DMS53 (cell line): ENCODE measurements around the gene ABCG2.

ENCODE experiments used
- DNase-seq: peaks from one replicate; lab custom pipeline; 2025; lab: John Stamatoyannopoulos, UW

ABCG2 gene

DNA sequence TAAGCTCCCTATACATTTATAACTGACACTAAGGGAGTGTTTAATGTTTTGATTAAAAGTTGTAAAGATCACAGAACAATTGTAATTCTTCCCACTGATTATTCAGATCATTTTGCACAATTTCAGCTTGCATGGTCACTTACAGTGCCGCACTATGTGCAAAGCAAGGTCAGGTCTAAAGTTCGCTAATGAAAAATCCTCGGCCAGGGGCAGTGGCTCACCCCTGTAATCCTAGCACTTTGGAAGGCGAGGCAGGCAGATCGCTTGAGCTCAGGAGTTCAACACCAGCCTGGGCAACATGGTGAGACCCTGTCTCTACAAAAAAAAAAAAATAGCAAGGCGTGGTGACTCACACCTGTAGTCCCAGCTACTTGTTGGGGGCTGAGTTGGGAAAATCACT lies 94.0 kb downstream of the ABCG2 start:
- no peak for DNase-seq

DNA sequence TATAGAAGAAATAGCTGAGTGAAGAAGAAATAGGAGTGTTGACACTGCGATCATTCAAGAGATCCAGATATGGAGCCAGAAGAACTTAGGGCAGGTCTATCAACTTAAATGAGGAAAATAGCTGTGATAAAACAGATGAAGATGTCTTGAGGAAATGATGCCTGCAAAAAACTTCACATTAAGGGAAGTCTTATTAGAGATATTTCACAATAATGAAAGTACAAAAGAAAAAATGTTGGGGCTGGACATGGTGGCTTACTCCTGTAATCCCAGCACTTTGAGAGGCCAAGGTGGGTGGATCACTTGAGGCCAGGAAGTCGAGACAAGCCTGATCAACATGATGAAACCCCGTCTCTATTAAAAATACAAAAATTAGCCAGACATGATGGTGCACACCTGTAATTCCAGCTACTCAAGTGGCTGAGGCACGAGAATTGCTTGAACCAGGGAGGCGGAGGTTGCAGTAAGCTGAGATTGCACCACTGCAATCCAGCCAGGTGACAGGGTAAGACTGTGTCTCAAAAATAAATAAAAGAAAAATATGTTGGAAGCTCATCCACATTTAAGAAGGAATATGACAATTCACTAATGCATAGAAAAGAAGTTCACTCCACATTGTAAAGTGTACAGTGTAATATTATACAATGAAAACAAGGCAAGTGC lies 94.7 kb downstream of the ABCG2 start:
- DNase-seq: no peak

DNA sequence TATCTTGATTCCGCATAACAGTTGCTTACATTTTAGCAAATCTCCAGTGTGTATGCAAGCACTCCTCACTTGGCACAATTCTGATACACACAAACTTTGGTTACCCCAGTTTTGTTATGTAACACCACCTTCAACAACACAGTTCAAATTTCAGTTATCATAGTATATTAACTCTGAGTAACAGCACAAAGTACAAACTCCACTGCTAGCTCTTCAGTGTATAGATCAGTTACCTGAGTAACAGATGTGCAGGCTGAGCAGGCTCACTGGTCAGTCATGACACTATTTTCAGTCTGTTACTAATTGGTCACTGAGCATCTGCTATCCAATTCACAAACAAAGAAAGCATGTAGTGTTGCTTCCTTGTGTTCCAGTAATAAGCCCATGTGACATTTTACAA lies 95.6 kb downstream of the ABCG2 start:
- DNase-seq: no peak

DNA sequence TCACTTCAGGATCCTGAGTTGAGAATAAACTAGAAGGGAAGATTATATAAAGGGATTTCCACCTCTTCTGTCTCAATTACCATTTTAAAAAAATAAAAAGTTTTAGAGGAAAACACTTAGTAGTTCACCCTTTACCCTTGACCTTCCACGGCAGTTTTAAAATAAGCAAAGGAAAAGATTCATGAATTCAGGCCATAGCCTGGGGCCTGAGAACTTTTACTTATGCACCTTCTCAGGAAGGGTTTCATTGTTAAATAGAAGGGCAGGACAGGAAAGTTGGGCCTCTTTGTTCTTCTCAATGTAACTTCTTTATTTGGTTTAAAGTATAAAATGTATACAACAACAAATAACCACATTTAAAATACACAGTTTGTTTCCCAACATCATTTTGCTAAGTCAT lies 96.1 kb downstream of the ABCG2 start:
- no peak for DNase-seq

DNA sequence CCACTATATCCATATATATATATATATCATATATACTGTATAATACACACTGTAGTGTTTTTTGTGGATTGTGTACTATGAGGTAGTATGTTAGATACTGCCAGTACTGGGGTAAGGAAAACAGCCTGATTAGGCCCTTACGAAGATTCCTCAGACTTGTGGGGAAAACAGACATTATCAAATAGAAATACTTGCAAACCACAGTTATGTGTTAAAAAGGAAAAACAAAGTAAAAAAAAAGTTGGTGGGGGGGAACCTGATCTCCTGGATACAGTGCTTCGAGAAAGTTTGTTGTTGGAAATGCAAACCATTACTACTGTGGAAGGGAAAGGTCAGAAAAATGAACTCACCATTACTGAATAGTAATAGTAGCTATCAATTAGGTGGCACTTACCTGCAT lies 98.0 kb downstream of the ABCG2 start:
- DNase-seq: no peak

DNA sequence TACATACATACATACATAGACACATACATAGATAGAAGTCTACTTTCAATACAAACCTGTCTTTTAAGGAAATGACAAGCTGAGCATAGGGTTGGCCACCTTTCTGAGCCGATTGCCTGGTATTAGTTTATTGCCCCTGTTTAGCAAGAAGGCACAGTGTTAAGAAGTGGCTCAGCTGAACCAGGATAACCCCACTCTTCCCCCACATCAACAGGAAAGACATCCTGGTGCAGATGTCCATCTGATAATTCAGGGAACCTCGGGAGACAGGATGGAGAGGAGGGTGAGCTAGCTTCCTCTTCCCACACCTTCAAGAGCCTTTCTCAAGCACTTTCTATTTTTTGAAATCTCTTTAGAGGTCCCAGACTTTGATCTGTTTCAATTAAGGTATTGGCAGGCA lies 98.7 kb downstream of the ABCG2 start:
- no peak for DNase-seq

DNA sequence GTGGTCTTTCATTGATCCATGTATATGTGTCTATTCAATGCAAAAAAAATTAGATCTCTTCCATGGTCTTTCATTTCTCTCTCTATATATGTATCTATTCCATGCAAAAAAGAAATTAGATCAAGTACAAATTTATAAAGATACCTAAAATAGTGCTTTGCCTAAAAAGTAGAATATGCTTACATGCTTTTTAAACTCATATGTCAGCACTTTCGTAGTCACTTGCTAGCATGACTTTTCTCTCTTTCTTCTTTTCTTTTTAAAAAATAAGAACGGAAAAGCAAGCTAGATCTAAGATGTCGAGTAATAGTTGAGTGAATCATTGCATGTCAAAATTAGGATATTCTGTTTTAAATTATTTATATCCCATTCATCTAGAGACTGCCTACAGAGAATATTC lies 100.1 kb downstream of the ABCG2 start:
- DNase-seq: no peak

DNA sequence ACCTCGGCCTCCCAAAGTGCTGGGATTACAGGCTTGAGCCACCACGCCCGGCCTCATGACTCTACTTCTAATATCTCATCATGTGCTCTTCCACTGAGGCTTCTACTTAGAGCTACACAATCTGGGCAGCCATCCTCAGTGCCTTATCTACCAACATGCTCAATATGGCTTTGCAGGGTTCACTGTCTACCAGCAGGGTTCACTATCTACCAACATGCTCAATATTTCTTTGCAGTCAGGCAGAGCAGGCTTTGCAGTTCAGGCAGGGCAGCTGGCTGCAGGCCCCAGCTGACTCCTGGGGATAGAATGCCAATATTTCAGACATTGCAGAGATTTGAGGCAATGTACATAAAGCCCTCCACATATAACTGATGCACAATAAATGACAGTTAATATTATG lies 103.5 kb downstream of the ABCG2 start:
- peak; percentile 62 for DNase-seq

DNA sequence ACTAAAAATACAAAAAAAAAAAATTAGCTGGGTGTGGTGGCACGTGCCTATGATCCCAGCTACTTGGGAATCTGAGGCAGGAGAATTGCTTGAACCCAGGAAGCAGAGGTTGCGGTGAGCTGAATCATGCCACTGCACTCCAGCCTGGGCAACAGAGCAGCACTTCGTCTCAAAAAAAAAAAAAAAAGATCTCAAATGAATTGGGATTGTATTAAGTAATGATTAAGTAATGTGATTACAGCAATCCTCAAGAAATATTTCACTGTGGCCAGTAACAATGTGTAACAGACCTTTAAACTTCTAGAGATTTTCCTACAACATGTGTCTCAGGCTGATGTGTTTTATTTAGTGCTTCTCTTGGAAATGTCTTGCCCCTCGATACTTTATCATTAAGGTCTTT lies 104.2 kb downstream of the ABCG2 start:
- no peak for DNase-seq

DNA sequence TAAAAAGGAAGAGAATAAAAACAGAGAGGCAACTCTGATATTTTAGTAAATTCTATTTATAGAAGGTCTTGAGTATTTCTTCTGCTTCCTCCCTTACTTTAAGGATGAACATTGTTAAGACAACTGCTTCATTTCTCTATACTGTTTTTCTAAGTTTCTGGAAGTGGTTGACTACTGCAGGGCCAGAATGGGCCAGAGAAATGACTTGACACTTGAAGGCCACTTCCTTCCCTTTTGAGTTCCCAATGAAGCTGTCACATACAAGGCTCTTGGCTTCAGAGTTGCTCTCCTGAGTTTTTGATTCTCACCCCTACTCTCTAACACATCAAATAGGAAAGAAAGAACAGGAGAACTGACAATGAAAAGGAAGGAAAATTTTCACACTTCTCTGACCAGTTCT lies 113.4 kb downstream of the ABCG2 start:
- no peak for DNase-seq

DNA sequence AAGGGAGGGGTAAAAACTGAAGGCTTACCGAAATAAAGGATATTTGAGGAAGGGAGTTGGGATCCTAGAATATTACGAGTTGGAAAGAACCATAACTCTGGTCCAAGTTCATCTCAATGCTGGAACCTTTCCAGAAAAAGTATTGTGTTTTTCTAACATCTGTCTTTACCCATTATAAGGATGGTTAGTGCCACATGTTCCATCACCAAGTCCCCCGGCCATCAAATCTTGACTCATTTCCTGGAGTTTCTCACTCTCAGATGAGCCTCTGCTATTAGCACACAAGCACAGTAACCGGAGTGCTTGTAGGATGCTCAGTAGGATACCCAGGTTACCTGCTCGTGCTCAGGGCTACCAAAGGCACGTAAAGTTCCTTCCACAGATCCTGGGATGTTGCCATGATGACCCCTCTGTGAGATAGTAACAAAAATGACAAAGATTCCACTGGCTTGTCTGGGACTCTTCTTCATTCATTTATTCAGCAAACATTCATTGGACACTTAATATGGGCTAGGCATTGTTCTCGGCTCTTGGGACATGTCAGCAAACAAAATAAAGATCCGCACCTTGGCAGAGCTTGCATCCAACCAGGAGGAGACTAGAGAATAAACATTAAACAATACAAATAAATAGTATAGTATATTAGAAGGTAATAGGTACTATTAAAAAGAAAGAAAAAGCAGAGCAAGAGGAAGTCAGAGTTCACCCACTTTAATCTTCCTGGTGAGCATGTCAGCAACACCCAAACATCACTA lies 114.7 kb downstream of the ABCG2 start:
- no peak for DNase-seq

DNA sequence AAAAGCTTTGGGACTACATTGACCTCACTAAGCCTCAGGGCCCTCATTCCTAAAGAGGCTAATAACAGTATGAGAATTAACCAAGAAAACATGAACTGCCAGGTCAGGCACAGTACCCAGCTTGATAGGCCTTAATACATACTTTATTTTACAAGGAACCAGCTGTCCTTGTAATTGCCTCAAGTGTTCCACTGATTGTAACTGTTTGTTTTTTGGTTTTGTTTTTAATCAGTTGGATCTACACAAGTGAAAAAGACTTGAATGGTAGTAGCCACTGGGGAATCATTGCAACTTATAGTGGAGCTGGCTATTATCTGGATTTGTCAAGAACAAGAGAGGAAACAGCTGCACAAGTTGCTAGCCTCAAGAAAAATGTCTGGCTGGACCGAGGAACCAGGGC lies 115.4 kb downstream of the ABCG2 start:
- no peak for DNase-seq

DNA sequence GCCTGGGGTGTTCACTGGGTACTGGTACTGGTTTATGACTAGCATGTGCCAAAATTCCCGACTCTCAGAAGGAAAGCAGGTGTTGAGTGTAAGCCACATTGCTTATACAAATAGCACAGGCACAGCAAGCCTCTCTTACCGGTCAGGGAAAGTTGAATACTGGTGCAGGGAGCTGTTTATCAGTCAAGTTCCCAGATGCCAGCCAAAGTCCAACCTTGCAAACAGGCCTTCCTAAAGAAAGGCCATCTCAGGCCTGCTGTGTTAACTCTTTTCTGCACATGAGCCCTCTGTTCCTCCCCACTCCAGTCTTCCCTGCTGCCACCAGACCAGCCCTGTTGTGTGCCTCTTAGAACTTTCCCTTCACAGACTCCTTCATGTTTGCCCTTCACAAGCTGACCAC lies 116.8 kb downstream of the ABCG2 start:
- DNase-seq: no peak

DNA sequence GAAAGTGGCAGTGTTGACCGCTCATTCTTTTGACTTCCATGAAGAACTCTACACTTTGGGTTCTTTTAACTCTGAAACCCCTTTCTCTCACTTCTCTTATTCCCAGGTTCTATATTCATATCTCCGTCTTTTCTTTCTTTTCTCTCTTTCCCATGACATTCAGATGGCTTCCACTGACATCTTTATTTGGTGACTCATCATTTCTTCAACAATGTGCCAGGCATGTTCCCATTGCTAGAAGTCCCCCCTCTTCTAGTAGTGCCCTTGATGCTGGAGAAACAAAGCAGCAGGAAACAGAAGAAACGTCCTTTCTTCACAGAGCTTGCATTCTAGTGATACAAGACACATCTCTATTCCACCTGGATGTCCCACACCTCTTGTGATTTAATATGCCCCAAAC lies 117.7 kb downstream of the ABCG2 start:
- no peak for DNase-seq
